GM19023 (cell line): Measurements from ENCODE around the gene RASL11B.

Source experiments
- ATAC-seq: cut with Tn5 transposase; IDR thresholded peaks from one replicate; pipeline ENCODE4 v1.9.1; 2021; ENCODE audit warnings: mild to moderate bottlenecking, moderate library complexity; ENCODE audit not compliant: unreplicated experiment

Gene RASL11B

GRCh38 chr4:52912608-52913007 lies 50.5 kb downstream of the RASL11B start:
- no peak for ATAC-seq

- no peak for ATAC-seq
Measured at GRCh38 chr4:52914051-52914605, 52.0 kb downstream of the RASL11B start.

GRCh38 chr4:52915191-52915590 lies 53.1 kb downstream of the RASL11B start:
- ATAC-seq: no peak

GRCh38 chr4:52915730-52916300 lies 53.7 kb downstream of the RASL11B start:
- no peak for ATAC-seq
